Stimulated activated CD4-positive, alpha-beta T cell treated with anti-CD3 and anti-CD28 coated beads, Interleukin-2, amount 100 ng/mL, for 24 hours (primary cell): ENCODE measurements around the gene PPM1H.

Experiments
- DNase-seq, 2 donors: peaks; one replicate each; pipeline ENCODE4 v3.0.0-alpha.2; 2020

PPM1H gene

DNA sequence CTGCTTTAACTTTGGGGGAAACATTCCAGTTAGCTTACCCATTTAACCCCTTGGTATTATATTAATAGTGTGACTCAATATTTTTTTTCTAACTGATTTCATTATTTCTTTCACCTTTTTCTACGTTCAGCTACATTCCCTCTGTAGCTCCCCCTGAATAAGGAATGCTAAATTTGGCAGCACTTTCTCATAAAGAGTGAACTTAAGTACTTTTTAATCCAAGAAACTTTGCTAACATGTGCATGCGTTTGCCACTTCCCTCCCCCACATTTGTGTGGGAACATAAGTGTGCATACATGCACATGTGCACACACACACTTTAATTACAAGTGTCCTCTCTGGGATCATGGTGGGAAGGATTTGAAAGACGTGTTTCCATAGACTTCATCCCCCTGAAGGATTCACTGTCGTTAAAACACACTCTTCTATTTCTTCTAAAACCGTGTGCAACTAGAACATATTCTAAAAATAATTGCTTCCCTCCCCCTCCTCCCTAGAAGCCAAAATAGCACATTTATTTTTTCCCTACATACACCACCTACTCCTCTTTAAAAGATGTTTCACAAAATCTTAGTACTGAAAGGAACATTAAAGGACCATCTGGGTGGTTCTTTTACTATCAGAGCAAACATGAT is 142.6 kb downstream of the PPM1H start:
- DNase-seq, result no peak

DNA sequence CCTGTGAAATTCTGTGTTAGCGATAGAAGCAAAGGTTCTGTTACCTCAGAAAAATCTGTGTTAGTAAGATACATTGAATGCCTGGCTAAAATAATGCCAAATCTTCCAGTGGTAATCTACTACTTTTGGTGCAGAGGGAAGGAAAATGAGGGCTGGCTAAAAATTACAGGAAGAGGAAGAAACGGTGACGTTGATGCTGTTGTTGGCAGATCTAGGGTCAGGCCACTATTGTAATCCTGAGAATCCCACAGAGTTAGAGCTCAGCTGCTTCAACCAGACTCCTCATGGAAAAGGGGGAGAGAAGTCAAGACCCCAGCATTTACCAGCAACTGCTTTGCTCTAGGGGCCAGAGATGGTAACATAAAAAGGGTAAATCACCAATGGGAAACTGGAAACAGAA is 145.1 kb downstream of the PPM1H start:
- no peak for DNase-seq

DNA sequence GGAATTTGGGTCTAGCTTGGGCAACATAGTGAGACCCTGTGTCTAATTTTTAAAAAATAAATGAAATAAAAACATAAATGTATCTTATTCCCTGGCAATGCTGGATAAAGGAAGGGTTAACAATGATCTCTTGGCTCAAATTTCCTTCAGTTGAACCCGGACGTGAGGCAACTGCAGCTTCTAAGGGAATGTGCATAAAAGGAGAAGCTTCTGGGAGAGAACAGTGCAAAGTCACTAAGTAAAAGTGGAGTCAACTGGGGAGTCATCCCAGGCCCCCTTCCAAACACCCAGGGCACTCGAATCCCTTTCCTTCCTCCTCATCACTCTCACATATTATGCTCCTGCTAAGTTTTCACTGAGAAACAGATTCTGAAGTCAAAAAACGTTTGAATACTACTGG is 147.3 kb downstream of the PPM1H start:
- DNase-seq, result no peak

DNA sequence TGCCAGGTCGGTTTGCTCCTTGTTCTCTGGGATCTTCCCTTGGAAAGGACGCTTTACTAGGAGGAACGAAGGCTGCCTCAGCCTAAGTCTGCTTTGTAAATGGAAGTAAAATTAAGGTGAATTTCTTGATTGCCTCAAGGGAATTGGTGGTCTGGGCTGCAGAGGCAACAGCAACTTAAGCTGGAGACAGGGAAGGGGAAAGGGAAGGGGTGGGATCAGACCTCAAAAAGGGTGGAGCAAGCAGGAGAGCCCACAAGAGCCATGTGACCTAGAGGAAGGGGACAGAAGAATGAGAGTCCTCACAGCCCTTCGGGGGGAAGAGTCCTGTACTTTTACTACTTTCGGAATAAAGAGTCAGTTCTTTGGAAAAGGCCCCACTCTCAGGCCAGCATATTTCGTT is 147.9 kb downstream of the PPM1H start:
- no peak for DNase-seq

DNA sequence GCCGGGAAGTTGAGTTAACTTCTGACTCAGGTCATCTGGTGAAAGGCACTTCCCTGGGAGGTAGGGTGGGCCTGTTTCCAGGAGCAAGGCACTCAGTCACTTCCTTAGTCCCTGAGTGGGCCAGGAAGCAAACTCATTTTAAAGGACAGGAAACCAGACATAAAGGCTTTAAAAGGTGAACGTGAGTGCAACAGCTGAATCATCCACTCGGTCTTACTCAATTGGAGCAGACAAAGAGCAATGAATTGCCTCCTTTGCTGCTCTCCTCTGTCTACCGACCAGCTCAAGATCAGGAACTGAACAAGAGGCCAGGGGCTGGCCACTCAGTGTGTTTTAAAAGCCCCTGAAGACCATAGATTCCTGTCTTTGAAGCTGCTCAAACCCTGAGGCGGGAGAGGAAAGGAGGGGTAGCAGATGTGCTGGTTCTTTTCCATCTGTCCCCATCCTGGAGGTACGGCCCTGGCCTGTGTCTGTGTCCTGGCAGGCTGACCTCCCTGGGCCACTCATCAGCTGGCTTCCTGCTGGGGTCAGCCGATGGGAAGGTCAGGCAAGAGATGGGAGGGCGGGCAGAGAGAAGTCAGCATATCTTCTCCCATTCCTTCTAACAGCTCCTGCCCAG is 148.9 kb downstream of the PPM1H start:
- no peak for DNase-seq

DNA sequence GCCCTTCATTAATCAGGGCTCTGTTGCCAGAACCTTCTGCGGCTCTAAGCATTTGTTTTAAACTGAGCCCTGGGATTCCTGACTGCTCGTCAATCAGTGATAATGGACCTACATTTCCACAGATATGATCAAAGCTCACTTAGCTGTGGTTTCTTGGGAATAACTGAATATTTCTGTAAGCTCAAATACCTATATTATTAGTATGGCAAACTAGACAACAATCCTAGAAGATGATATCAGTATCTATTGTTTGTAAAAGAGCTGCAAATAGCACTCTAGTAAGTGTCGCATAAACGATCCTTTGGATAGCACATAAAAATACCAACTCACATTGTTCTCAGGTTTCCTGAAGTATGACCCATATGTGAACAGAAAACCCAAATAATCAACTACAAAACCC is 150.4 kb downstream of the PPM1H start:
- DNase-seq, result no peak

DNA sequence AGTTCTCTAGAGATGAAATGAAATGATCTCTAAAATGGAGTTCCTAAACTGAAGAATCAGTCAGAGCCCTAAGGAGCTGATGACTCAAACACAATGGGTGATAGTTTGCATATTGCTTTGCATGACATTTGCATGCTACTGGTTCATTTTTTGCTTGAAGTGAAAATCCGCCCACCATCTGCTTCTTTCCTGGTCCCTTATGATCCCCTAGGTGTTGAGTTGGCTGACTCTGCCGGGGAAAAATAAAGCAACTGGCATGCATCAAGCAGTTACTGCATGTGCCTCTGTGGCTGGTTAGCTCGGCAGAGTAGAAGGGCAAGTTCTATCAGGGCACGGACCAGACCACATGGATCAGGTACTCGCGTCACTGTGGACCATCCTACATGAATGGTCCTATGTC is 151.1 kb downstream of the PPM1H start:
- DNase-seq, result no peak

- no peak for DNase-seq
These were observed 153.6 kb downstream of the PPM1H start for GRCh38 chr12:62781136-62781880.

GRCh38 chr12:62779488-62779887 is 155.5 kb downstream of the PPM1H start:
- no peak for DNase-seq

- no peak for DNase-seq
These were observed 156.8 kb downstream of the PPM1H start for GRCh38 chr12:62778187-62778586.

DNA sequence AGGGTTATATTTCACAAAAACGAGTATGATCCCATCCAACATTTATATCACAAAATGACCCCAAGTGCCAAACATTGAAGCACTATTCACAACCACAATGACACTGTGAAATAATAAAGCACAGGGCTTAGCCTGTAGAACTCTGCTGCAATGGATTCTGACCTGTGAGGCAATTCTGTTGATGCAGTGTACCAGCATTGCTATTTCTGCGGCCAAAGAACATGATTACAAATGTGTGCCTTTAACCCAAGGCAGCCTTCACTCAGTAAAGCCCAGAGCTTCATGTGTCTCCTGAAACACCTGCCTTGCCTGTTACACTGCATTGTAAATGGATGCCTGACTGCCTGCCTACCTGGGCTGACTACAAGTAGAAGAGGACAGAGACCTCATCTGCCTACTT is 158.0 kb downstream of the PPM1H start:
- no peak for DNase-seq

DNA sequence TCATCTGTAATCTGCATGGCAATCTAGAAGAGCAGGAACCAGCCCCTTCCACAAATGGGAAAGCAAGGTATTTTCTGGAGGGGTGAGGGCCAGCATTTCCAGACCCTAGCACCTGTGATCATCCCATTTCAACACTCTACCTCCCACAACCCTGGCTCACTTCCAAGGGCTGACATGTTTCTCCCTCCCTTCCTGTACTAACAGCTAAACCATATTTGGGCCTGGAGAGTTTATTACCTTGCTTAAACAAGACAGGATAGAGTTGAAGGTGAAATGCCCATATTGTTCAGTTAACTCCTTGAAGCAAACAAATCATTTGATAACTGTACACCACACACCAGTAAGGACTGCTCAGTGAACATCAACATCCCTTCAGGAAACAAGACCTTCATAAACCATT is 158.4 kb downstream of the PPM1H start:
- no peak for DNase-seq

GRCh38 chr12:62774794-62775193 is 160.2 kb downstream of the PPM1H start:
- DNase-seq, result no peak

DNA sequence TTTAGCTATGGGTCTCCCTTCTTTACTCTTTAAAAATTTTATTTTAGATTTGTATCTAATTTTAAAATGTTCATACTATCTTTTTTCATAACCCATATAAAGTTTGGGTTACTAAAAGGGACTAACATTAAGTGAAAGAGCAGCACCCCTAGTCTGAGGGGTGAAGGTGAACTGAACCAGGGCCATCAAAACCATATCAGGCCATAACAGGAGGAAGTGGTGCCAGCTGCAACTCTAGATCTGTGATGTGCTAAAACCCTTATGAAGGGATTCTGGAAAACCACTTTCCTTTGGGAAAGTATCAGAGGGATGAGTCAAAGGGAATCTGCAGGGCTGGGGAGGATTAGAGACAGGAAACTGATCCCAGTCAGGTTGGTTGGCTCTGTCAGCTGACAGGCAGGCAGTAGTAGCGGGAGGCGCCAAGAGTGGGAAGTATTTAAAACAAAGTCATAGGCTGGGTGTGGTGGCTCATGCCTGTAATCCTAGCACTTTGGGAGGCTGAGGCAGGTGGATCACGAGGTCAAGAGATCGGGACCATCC is 162.5 kb downstream of the PPM1H start:
- DNase-seq, result no peak

DNA sequence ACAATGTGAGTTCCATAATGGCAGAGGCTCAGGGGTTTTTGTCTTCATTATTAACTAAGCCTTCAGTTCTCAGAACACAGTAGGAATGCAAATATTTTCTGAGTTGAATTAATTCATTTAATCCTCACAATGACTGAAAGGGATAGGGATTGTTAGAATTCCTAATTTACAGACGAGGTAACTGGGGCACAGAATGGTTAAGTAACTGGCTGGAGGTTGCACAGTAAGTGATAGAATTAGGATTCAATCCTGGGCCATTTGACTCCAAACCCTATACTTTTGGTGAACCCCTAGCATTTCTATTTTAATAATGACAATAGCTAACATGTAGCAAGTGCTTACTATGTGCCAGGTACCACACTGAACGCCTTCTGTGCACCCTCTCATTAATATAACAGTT is 163.1 kb downstream of the PPM1H start:
- no peak for DNase-seq

DNA sequence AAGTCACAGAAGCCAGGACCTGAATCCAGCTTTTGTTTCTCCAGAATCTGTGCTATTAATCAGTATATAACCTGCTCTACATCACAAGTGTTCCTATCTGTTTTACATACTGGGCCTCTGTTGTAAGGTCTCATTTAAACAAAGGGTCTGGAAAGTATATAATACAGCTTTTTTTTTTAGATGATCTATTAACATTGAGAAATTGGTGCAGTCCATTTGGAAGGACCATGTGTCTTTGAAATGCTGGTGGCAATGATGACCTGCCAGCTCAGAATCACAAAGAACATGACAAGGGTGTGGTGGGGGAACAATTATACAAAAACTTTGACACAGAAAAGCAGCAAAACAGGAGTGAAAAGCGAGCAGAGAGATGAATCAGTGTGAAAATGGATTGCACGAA is 164.6 kb downstream of the PPM1H start:
- no peak for DNase-seq

- no peak for DNase-seq
These were observed 165.8 kb downstream of the PPM1H start for GRCh38 chr12:62769076-62769619.

- DNase-seq, result peak in 1 of 2 donors; percentile 32
These were observed 167.0 kb downstream of the PPM1H start for GRCh38 chr12:62767946-62768345.

- DNase-seq, result no peak
These were observed 167.5 kb downstream of the PPM1H start for GRCh38 chr12:62767496-62767895.

DNA sequence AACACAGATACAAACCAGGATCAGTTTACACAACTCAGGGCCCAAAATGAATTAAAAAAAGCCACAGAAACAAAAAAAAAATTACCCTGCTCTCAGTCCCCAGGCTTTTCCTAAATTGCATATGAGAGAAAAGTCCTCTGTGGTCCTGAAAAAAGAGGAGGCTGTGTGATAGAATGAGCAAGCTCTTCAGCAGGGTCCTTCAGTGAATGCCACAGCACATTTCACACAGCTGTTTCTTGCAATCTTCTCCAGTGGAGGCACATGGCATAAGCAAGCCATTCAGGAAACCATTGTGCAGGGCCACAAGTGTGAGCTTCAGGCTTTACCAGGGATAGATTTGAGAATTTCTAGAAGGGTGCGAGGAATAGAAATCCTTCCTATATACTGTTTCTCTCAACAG is 168.5 kb downstream of the PPM1H start:
- DNase-seq, result no peak

DNA sequence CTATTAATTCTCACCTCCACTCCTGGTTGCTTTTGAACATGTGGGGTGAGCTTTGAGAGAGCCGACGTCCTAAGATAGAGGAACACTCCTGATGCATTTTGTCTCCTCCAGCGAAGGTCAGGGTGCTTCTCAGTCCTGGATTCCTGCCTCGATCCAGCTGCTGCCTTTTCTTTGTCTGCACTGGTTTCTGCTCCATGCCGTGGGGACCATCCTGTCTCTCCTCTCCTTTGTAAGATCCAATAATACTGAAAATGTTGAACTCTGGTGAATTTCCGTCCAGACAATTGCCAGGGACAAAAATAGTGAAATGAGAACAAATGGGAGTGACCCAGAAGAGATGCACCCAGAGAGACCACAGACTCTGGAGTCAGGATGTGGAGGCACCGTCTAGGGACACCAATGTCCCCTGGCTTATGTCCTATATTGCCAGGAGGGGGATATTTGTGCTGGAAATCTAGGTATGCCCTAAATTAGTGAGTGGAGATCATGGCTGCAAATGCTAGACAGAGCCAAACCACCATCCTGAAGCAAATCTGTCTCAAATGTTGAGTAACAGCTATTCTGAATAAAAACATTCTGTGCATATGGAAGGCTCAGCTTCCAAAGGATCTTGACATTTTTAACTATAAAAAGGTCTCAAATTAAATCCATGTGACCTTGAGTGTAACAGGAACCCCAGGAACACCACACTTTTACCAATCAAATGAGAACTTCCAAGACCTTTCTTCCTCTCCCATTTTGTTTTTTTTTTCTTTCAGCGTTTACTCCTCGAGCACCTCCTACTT is 170.9 kb downstream of the PPM1H start:
- DNase-seq, result no peak

DNA sequence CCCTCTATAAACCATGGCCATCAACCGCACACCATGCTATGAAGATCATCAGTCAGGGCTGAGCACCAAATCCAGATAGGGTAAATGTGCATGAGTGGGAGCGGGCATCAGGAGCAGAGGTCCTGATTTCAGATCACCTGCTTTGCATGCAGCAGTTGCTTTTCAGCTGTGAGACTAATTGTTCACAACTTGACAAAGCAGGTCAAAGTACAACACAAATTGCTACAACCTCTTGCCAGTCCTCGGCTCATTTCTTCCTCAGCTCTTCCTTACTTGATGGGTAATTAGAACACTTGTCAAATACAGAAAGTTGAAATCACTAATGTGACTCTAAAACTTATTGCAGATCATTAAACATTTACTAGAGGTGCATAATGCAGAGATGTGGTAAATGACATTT is 171.6 kb downstream of the PPM1H start:
- no peak for DNase-seq

DNA sequence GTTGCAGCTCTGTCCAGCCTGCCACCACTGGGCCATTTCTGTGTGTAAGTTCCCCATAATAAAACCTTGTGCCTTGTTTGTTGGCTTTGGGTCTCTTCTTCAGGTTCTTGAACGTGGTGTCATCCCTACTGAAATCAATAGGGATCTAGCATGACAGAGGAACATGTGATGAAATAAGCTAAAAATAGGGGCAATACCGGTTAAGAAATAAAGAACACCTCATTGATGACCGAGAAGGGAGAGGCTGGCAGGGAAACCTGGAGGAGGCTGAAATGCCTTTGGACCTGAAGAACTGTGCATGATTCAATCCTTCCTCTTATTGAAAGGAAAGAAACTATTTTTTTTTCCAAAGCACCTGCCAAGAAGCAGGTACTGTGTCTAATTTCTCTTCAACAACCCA is 172.3 kb downstream of the PPM1H start:
- DNase-seq, result no peak
